ENCODE measurements around the gene DDN.

Gene DDN

DNA sequence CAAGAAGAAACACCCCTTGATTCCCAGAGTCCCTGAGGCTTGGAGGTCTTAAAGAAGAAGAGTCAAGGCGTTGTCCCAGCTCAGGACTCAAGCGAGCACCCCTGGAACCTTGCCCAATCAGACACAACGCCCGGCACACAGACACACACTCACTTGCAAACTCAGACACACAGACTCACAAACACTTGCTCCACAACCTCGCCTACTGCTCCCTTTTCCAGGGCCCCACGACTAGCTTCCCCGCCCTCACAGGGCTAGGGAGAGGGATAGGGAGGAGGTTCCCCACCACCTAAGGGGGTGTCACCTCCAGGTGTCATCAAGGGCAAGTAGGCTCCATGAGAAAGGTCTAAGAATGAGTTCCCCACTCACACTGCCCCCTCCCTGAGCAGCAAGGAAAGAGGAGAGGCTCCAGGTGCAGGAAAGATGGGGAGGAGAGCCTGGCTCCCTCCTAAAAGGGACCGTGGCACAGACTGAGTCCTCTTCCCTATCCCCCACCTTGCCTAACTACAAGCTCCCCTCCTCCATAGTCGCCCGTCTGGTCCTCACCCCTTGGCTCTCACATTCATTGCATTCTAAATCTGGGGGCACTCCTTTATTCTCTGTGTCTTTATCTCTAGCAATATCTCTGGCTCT, 28.4 kb downstream of the DDN start:
- ChIA-PET CTCF (interaction anchor here (1.1 to 40.7 kb wide), 6 partner anchors 9 to 118 kb away, joined by 3 to 1340 read pairs (median 3); partner anchors contain the start of genes ARF3, DDN and WNT1), POLR2A (interaction anchor here (0.9 kb wide), 1 partner anchor 13 kb away, joined by 4 read pairs; the partner anchor contains the start of gene ARF3)
- no peak overlapping the region for H3K4me3 ChIP-seq (ENCODE audit: low read depth, low read length)
- no peak for DNase-seq (ENCODE audit: low read depth, low spot score)
- TF ChIP-seq, protein P1, sequence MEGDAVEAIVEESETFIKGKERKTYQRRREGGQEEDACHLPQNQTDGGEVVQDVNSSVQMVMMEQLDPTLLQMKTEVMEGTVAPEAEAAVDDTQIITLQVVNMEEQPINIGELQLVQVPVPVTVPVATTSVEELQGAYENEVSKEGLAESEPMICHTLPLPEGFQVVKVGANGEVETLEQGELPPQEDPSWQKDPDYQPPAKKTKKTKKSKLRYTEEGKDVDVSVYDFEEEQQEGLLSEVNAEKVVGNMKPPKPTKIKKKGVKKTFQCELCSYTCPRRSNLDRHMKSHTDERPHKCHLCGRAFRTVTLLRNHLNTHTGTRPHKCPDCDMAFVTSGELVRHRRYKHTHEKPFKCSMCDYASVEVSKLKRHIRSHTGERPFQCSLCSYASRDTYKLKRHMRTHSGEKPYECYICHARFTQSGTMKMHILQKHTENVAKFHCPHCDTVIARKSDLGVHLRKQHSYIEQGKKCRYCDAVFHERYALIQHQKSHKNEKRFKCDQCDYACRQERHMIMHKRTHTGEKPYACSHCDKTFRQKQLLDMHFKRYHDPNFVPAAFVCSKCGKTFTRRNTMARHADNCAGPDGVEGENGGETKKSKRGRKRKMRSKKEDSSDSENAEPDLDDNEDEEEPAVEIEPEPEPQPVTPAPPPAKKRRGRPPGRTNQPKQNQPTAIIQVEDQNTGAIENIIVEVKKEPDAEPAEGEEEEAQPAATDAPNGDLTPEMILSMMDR (IDR thresholded peaks at IDR 0.05; ENCODE audit: insufficient read depth, low read length, missing control alignments): no peak

DNA sequence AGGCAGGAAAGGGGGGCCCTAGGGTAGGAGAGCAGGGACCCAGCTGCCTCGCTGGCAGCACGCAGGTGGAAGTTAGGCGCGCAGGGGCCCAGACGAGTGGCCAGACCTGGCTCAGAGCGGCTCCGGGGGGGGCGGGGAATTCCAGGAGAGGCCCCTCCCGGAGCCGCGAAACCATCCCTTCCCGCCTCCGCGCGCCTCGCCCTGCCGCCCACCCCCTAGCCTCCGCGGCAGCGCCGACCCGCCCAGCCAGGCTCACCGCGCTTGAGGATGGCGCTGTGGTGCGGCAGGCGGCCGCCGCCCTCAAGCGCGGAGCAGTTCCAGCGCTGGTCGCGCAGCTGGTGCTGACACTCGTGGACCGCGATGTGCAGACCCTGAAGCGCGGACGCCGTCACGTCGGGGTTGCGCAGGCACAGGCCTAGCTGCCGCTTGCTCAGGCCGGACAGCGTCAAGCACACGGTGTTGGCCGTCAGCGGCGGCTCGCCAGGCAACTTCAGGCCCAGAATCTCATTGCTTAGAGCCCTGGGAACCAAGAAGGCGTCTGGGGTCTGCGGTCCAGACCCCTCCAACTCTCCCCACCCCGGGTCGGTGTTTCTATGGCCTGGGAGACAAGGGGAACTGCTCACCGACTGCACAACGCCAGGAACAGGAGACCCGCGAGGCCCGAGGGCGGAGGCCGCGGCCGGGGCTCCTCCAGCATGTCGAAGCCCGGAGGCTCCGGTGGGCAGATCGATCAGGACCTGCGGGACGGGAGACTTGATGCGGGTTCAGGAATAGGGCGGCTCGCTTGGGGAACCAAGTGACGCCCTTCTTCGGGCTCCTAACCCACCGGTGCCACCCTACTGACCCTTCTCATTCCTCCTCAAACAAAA, 29.1 kb downstream of the DDN start:
- POLR2A ChIA-PET: interaction anchor here (0.9 kb wide), 1 partner anchor 13 kb away, joined by 4 read pairs; the partner anchor contains the start of gene ARF3
- H3K4me3 ChIP-seq (ENCODE audit: low read depth, low read length): no peak overlapping the region; the same call in 1 of the 2 replicates

DNA sequence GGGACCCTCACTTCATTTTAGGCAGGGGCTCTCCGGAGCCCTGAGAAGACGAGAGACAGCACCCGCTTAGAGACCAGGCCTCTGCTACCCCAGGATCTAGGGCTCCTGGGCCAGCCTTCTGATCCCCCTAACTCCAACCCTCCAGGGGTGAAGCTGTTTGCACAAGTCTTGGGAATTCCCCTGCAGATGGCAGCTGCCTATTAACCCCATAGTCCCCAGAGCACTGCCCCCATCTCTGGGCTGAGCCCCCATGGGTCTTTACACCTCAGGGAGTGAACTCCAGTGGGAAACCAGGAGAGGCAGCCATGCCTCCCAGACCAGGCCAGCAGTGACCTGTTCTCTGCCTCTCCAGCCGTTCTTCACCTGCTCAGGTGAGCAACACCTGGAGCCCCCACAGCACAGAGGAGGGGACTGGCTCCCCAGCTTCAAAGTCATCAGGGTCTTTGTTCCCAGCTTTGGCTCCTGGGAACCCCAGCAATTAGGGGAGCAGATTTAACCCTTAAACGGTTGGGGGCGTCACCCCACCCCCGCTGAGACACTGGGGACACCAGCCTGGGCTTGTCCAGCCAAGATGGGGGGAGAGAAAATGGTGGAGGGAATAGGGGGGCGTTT, 29.9 kb downstream of the DDN start:
- TF ChIP-seq, protein P1 (IDR thresholded peaks at IDR 0.05; ENCODE audit: insufficient read depth, low read length, missing control alignments): no peak
- DNase-seq (ENCODE audit: low read depth, low spot score): no peak
- H3K4me3 ChIP-seq (ENCODE audit: low read depth, low read length): no peak overlapping the region
- ChIA-PET POLR2A (no interaction called here), CTCF (interaction anchor here (0.7 to 40.7 kb wide), 7 partner anchors 7 to 116 kb away, joined by 3 to 1340 read pairs (median 14); partner anchors contain the start of genes ARF3, DDN, DDX23 and WNT1)

More for the DNA sequence above, 29.1 kb downstream of the DDN start:
- CTCF ChIA-PET: interaction anchor here (0.7 to 40.7 kb wide), 8 partner anchors 8 to 118 kb away, joined by 3 to 1340 read pairs (median 4); partner anchors contain the start of genes ARF3, DDN and WNT1
- DNase-seq (ENCODE audit: low read depth, low spot score): no peak
- TF ChIP-seq, protein P1 (IDR thresholded peaks at IDR 0.05; ENCODE audit: insufficient read depth, low read length, missing control alignments): peak; percentile 19

DNA sequence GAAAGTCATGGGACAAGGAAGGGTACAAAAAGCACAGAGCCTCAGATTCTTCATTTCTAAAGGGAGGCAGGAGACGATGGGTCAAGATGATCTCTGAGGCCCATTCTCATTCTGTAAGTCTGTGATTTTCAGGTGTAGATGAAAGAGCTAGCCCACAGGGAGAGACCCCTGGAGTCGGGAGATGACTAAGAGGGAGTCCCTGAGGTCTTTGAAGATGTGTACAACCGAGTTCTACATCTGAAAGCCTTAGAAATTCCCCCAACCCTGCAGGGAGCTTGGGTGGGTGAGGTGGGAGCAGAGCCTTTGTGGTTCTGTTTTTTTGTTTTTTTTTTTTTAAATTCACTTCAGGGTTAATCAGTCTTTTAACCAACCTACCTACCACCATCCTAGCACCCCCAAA, 30.7 kb downstream of the DDN start:
- H3K4me3 ChIP-seq (ENCODE audit: low read depth, low read length): no peak overlapping the region
- POLR2A ChIA-PET: no interaction called here
- TF ChIP-seq, protein P1 (IDR thresholded peaks at IDR 0.05; ENCODE audit: insufficient read depth, low read length, missing control alignments): no peak
- CTCF ChIA-PET: interaction anchor here (0.6 to 40.7 kb wide), 6 partner anchors 10 to 124 kb away, joined by 3 to 1340 read pairs (median 15); partner anchors contain the start of genes ARF3, DDN, DDX23 and WNT1
- DNase-seq (ENCODE audit: low read depth, low spot score): no peak

DNA sequence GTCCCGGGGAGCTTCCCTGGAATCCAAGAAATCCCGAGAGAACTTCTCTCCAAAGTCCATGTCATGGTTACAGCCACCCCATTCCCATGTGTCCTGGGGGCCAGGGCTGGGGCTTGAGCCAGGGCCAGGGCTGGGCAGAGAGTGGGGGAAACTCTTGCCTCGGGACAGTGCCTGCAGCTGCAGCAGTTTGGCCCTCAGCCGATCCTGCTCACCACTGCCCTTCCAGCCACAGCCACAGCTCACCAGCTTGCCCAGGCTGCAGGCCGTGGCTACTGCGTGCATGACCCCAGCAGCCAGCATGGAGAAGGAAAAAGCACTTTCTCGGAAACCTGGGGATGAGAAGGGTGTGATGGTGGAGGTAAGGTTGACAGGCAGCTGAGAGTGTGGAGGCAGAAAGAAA, 31.2 kb downstream of the DDN start:
- TF ChIP-seq, protein P1 (IDR thresholded peaks at IDR 0.05; ENCODE audit: insufficient read depth, low read length, missing control alignments): no peak
- DNase-seq (ENCODE audit: low read depth, low spot score): no peak
- CTCF ChIA-PET: interaction anchor here (0.6 to 40.7 kb wide), 5 partner anchors 9 to 125 kb away, joined by 3 to 1340 read pairs (median 16); partner anchors contain the start of genes ARF3, DDN, DDX23 and WNT1
- POLR2A ChIA-PET: no interaction called here
- H3K4me3 ChIP-seq (ENCODE audit: low read depth, low read length): no peak overlapping the region
